ENCODE data around the gene DGKE. TPM values are rescaled to one million over a fixed set of nuclear protein-coding genes. Genes with fewer than 3 reads are reported as not detected.
A peak's percentile ranks its signal among the peaks of the same experiment; 100 is the strongest.

Gene DGKE
- total RNA-seq = 10 to 100 TPM; 26.7 to 30.5 TPM
- polyA plus RNA-seq = 4.9 TPM

GRCh38 chr17:56833809-56834379 is at the start of gene DGKE, which contains the start of gene C17orf67:
Gene DGKE (plus strand): TSS chr17:56834151. CDS start chr17:56834796, 645 bp downstream.
Gene C17orf67 (minus strand): TSS chr17:56833920. CDS start chr17:56815810, 18,110 bp downstream.
- H3K4me3 Mint-ChIP-seq = peak within 1 kb of the TSS; percentile 95 to 100 (median 96)
- H3K36me3 Mint-ChIP-seq = peaks cover 0 to 49% (median 8%) of the 10 kb centered on the region in 3 donors
- H3K9me3 Mint-ChIP-seq = no peaks in the 10 kb centered on the region
- ChIA-PET POLR2A (interaction anchor here (0.8 to 3.9 kb wide), 9 partner anchors 8 to 1685 kb away, joined by 3 to 27 read pairs (median 5); partner anchors contain the start of genes AKAP1 and TRIM25), CTCF (interaction anchor here (1.3 to 7.7 kb wide), 3 partner anchors 14 to 54 kb away, joined by 3 to 42 read pairs (median 7); no protein-coding TSS in a partner anchor)
- Histone ChIP-seq H3K27ac (ENCODE audit: low read depth, low read length) (peak within 1 kb of the TSS; percentile 80), H3K27me3 (ENCODE audit: insufficient read depth, low read length, poor library complexity, severe bottlenecking) (no peaks in the 10 kb centered on the region), H3K4me1 (ENCODE audit: insufficient read depth, low read length) (peaks cover 53% of the 10 kb centered on the region), H3K36me3 (ENCODE audit: insufficient read depth, low read length) (peaks cover 4% of the 10 kb centered on the region), H3K4me3 (ENCODE audit: low read length) (peak within 1 kb of the TSS; percentile 84), H3K9me3 (ENCODE audit: low read length) (no peaks in the 10 kb centered on the region)
- peak within 1 kb of the TSS; percentile 91 to 98 (median 94) for H3K27ac Mint-ChIP-seq
- peak; percentile 98 to 100 (median 98) for DNase-seq
- peaks cover 51 to 71% (median 67%) of the 10 kb centered on the region in 3 donors for H3K4me1 Mint-ChIP-seq
- no peaks in the 10 kb centered on the region for H3K27me3 Mint-ChIP-seq

- Mint-ChIP-seq H3K27me3 (peaks cover 5% of the 10 kb centered on the region in 2 donors), H3K4me1 (peaks cover 11 to 19% (median 13%) of the 10 kb centered on the region in 3 donors), H3K27ac (peak overlapping the region in 2 of 8 donors; percentile 31 to 87), H3K36me3 (no peaks in the 10 kb centered on the region), H3K9me3 (no peaks in the 10 kb centered on the region), H3K4me3 (no peak overlapping the region)
- POLR2A ChIA-PET = no interaction called here
- no peak for DNase-seq
- Histone ChIP-seq H3K9me3 (ENCODE audit: low read length) (no peaks in the 10 kb centered on the region), H3K36me3 (ENCODE audit: insufficient read depth, low read length) (no peaks in the 10 kb centered on the region), H3K4me3 (ENCODE audit: low read length) (no peak overlapping the region), H3K27me3 (ENCODE audit: insufficient read depth, low read length, poor library complexity, severe bottlenecking) (peaks cover 6% of the 10 kb centered on the region), H3K4me1 (ENCODE audit: insufficient read depth, low read length) (peaks cover 10% of the 10 kb centered on the region), H3K27ac (ENCODE audit: low read depth, low read length) (no peak overlapping the region)
- CTCF ChIA-PET = interaction anchor here (0.8 kb wide), 1 partner anchor 193 kb away, joined by 3 read pairs; no protein-coding TSS in a partner anchor
Measured at GRCh38 chr17:56785405-56785804, 48.5 kb upstream of the DGKE start.

DNA sequence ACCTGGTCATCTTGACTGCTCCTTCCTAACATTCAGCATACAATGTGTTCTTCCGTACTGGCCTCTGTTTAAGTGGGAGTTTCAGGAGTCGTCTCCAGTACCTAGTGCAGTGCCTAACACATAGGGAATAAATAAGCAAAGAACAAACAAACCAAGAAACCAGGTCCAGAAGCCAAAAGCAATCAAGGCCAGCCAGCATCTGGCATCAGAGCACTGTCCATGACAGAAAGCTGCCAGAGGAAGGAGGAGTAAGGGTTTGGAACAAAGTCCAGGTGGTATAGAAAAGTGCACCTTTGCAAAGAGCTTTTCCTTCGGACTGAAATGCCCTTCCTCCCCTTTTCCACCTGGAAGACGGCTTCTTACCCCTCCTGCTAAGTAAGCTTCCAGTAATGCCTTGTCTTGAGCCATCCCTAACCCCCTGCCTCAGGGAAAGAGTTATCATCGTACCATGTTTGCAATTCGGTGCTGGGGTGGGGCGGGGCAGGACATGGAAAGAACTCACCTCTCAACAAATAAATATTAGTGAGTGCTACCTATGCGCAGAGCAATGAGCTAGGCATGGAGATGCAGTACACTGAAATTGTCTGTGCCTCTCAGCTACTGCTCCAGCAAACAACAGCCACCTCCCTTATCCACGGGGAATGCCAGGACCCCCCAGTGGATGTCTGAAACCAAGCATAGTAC is 47.8 kb upstream of the DGKE start:
- ChIA-PET CTCF (no interaction called here), POLR2A (no interaction called here)
- Histone ChIP-seq H3K4me3 (ENCODE audit: low read length) (no peak overlapping the region), H3K27ac (ENCODE audit: low read depth, low read length) (no peak overlapping the region), H3K27me3 (ENCODE audit: insufficient read depth, low read length, poor library complexity, severe bottlenecking) (peaks cover 3% of the 10 kb centered on the region), H3K4me1 (ENCODE audit: insufficient read depth, low read length) (peaks cover 7% of the 10 kb centered on the region), H3K36me3 (ENCODE audit: insufficient read depth, low read length) (no peaks in the 10 kb centered on the region), H3K9me3 (ENCODE audit: low read length) (no peaks in the 10 kb centered on the region)
- DNase-seq = no peak
- Mint-ChIP-seq H3K36me3 (no peaks in the 10 kb centered on the region), H3K9me3 (no peaks in the 10 kb centered on the region), H3K4me3 (no peak overlapping the region), H3K4me1 (peaks cover 9 to 17% (median 11%) of the 10 kb centered on the region in 3 donors), H3K27ac (peak overlapping the region in 1 of 8 donors; percentile 11), H3K27me3 (peaks cover 5% of the 10 kb centered on the region in 2 donors)

GRCh38 chr17:56786989-56787482 is 46.9 kb upstream of the DGKE start:
- Mint-ChIP-seq H3K9me3 (no peaks in the 10 kb centered on the region), H3K4me1 (peaks cover 9 to 17% (median 11%) of the 10 kb centered on the region in 3 donors), H3K27me3 (peaks cover 0 to 5% of the 10 kb centered on the region in 2 donors), H3K36me3 (peaks cover 0 to 3% (median 0%) of the 10 kb centered on the region in 3 donors), H3K4me3 (peak overlapping the region in 4 of 7 donors; percentile 6 to 33 (median 18)), H3K27ac (peak overlapping the region in 2 of 8 donors; percentile 11 to 69)
- Histone ChIP-seq H3K4me1 (ENCODE audit: insufficient read depth, low read length) (peaks cover 7% of the 10 kb centered on the region), H3K27me3 (ENCODE audit: insufficient read depth, low read length, poor library complexity, severe bottlenecking) (no peaks in the 10 kb centered on the region), H3K36me3 (ENCODE audit: insufficient read depth, low read length) (no peaks in the 10 kb centered on the region), H3K9me3 (ENCODE audit: low read length) (no peaks in the 10 kb centered on the region), H3K27ac (ENCODE audit: low read depth, low read length) (no peak overlapping the region), H3K4me3 (ENCODE audit: low read length) (no peak overlapping the region)
- ChIA-PET POLR2A (no interaction called here), CTCF (no interaction called here)
- peak in 1 of 5 donors; percentile 48 for DNase-seq

DNA sequence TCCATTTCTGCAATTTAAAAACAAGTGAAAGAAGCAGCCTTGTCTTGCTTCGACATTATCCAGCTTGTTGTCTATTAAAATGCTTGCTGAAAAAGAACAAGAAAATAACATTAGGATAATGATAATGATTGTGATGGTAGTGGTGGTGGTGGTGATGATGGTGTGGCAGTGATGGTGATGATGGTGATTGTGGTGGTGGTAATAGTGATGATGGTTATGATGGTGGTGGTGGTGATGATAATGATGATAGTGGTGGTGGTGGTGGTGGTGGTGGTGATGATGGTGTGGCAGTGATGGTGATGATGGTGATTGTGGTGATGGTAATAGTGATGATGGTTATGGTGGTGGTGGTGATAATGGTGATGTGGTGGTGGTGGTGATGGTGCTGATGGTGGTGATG is 41.7 kb upstream of the DGKE start:
- no peak overlapping the region for H3K27ac ChIP-seq (ENCODE audit: low read depth, low read length)
- Mint-ChIP-seq H3K27me3 (peaks cover 0 to 3% of the 10 kb centered on the region in 2 donors), H3K9me3 (no peaks in the 10 kb centered on the region), H3K4me3 (no peak overlapping the region), H3K27ac (peak overlapping the region in 3 of 8 donors; percentile 13 to 97 (median 56)), H3K4me1 (peaks cover under 1 to 4% (median 2%) of the 10 kb centered on the region in 3 donors), H3K36me3 (peaks cover 8 to 12% (median 8%) of the 10 kb centered on the region in 3 donors)
- no peaks in the 10 kb centered on the region for H3K27me3 ChIP-seq (ENCODE audit: insufficient read depth, low read length, poor library complexity, severe bottlenecking)
- no peaks in the 10 kb centered on the region for H3K9me3 ChIP-seq (ENCODE audit: low read length)
- DNase-seq = no peak
- ChIA-PET POLR2A (no interaction called here), CTCF (interaction anchor here (1.1 kb wide), 1 partner anchor 12 kb away, joined by 3 read pairs; no protein-coding TSS in a partner anchor)
- no peaks in the 10 kb centered on the region for H3K36me3 ChIP-seq (ENCODE audit: insufficient read depth, low read length)
- no peaks in the 10 kb centered on the region for H3K4me1 ChIP-seq (ENCODE audit: insufficient read depth, low read length)
- no peak overlapping the region for H3K4me3 ChIP-seq (ENCODE audit: low read length)

DNA sequence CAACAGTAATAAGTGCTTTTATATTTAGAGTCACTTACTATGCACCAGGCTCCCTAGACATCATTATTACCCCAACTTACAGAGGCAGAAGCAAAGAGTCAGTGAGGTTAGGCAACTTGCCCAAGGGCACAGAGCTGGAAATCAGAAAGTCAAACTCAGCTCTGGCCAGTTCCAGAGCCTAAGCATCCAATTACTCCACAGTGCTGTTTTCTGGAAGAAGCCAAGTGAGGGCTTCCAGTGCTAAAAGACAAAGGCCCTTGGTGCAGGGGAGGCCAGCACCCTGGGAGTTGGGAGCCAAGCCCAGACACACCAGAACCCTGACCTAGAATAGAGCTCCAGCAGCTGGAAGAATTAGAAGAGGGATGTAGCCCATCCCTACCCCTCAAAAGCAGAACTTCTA is 40.4 kb upstream of the DGKE start:
- no peak overlapping the region for H3K4me3 Mint-ChIP-seq
- H3K27ac Mint-ChIP-seq = no peak overlapping the region
- no peak overlapping the region for H3K4me3 ChIP-seq (ENCODE audit: low read length)
- H3K9me3 Mint-ChIP-seq = no peaks in the 10 kb centered on the region
- peaks cover 8 to 12% (median 8%) of the 10 kb centered on the region in 3 donors for H3K36me3 Mint-ChIP-seq
- no peaks in the 10 kb centered on the region for H3K27me3 ChIP-seq (ENCODE audit: insufficient read depth, low read length, poor library complexity, severe bottlenecking)
- no peak overlapping the region for H3K27ac ChIP-seq (ENCODE audit: low read depth, low read length)
- CTCF ChIA-PET = no interaction called here
- H3K4me1 Mint-ChIP-seq = no peaks in the 10 kb centered on the region
- H3K4me1 ChIP-seq (ENCODE audit: insufficient read depth, low read length) = no peaks in the 10 kb centered on the region
- H3K27me3 Mint-ChIP-seq = peaks cover 0 to 4% of the 10 kb centered on the region in 2 donors
- no peaks in the 10 kb centered on the region for H3K36me3 ChIP-seq (ENCODE audit: insufficient read depth, low read length)
- POLR2A ChIA-PET = no interaction called here
- no peaks in the 10 kb centered on the region for H3K9me3 ChIP-seq (ENCODE audit: low read length)
- DNase-seq = no peak

DNA sequence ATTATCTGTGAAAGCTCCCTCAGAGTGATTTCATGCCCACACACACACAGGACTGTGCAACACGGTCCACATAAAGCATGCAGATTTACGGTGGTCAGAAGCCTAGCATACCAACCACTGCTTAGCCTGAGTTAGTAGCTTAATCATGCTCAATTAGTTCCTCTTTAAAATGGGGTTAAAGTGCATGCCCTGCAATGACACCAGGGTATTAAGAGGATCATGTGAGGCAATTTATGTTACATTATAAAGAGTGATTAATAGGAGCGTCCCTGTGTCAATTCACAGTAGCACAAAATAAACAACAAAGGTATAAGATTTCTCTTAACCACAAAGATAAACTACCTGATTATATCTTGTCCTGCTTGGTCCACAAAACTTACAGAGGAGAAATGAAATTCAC is 40.0 kb upstream of the DGKE start:
- H3K27ac Mint-ChIP-seq = peak overlapping the region in 1 of 8 donors; percentile 12
- ChIA-PET CTCF (no interaction called here), POLR2A (no interaction called here)
- H3K4me3 Mint-ChIP-seq = no peak overlapping the region
- H3K9me3 ChIP-seq (ENCODE audit: low read length) = no peaks in the 10 kb centered on the region
- no peak overlapping the region for H3K4me3 ChIP-seq (ENCODE audit: low read length)
- no peaks in the 10 kb centered on the region for H3K9me3 Mint-ChIP-seq
- no peak for DNase-seq
- no peaks in the 10 kb centered on the region for H3K27me3 ChIP-seq (ENCODE audit: insufficient read depth, low read length, poor library complexity, severe bottlenecking)
- H3K27ac ChIP-seq (ENCODE audit: low read depth, low read length) = no peak overlapping the region
- no peaks in the 10 kb centered on the region for H3K4me1 Mint-ChIP-seq
- H3K27me3 Mint-ChIP-seq = peaks cover 0 to 3% of the 10 kb centered on the region in 2 donors
- no peaks in the 10 kb centered on the region for H3K4me1 ChIP-seq (ENCODE audit: insufficient read depth, low read length)
- H3K36me3 Mint-ChIP-seq = peaks cover 8 to 12% (median 9%) of the 10 kb centered on the region in 3 donors
- H3K36me3 ChIP-seq (ENCODE audit: insufficient read depth, low read length) = no peaks in the 10 kb centered on the region

All from CD8-positive, alpha-beta memory T cell (primary cell).